ENCODE results near the gene POLR2I. TPM values are rescaled to one million over a fixed set of nuclear protein-coding genes. Genes with fewer than 3 reads are reported as not detected.

Gene POLR2I
- total and polyA plus RNA-seq, 2 experiments from 2014 or later: 94.0 to 413 TPM

DNA sequence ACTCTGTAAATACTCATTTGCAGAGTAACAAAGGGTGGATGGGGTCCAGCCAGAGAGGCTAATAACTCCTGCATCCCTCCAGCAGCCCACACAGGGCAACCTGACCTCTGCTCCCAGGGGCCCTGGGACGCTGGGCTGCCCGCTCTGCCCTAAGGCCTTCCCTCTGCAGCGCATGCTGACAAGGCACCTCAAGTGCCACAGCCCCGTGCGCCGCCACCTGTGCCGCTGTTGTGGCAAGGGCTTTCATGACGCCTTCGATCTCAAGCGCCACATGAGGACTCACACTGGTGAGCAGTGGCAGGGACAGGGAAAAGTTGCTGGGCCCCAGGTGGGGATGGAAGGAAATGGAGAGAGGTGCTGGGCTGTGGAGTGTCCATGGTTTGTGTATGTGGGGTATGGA lies 2.0 kb downstream of the POLR2I start:
- Mint-ChIP-seq H3K9me3 (no peaks in the 10 kb centered on the region; the same call in 2 of the 3 replicates), H3K4me1 (peaks cover 36% of the 10 kb centered on the region), H3K27me3 (ENCODE audit: insufficient read depth, low read depth, poor library complexity) (peaks cover 22% of the 10 kb centered on the region), H3K36me3 (ENCODE audit: low read depth) (peaks cover 40% of the 10 kb centered on the region), H3K4me3 (peak overlapping the region; percentile 99), H3K27ac (no peak overlapping the region)
- H3F3A ChIP-seq (replicated peaks; ENCODE audit: low read depth): peaks cover 26% of the 10 kb centered on the region
- DNase-seq (ENCODE audit: low spot score): no peak
- no peaks in the 10 kb centered on the region; the same call in 1 of the 2 replicates for H3K36me3 ChIP-seq (ENCODE audit: insufficient read depth)
- H3K4me1 ChIP-seq (ENCODE audit: insufficient read depth): peaks cover 20% of the 10 kb centered on the region
- no peak for TF ChIP-seq JUNB (IDR thresholded peaks at IDR 0.05; ENCODE audit: unreplicated experiment)
- no peak for TF ChIP-seq ZNF331 (CRISPR knock-in tag; IDR thresholded peaks at IDR 0.05; ENCODE audit: low read depth)
- TF ChIP-seq, protein P1, sequence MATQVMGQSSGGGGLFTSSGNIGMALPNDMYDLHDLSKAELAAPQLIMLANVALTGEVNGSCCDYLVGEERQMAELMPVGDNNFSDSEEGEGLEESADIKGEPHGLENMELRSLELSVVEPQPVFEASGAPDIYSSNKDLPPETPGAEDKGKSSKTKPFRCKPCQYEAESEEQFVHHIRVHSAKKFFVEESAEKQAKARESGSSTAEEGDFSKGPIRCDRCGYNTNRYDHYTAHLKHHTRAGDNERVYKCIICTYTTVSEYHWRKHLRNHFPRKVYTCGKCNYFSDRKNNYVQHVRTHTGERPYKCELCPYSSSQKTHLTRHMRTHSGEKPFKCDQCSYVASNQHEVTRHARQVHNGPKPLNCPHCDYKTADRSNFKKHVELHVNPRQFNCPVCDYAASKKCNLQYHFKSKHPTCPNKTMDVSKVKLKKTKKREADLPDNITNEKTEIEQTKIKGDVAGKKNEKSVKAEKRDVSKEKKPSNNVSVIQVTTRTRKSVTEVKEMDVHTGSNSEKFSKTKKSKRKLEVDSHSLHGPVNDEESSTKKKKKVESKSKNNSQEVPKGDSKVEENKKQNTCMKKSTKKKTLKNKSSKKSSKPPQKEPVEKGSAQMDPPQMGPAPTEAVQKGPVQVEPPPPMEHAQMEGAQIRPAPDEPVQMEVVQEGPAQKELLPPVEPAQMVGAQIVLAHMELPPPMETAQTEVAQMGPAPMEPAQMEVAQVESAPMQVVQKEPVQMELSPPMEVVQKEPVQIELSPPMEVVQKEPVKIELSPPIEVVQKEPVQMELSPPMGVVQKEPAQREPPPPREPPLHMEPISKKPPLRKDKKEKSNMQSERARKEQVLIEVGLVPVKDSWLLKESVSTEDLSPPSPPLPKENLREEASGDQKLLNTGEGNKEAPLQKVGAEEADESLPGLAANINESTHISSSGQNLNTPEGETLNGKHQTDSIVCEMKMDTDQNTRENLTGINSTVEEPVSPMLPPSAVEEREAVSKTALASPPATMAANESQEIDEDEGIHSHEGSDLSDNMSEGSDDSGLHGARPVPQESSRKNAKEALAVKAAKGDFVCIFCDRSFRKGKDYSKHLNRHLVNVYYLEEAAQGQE (IDR thresholded peaks at IDR 0.05; ENCODE audit: unreplicated experiment): no peak
- TF ChIP-seq, protein P2, sequence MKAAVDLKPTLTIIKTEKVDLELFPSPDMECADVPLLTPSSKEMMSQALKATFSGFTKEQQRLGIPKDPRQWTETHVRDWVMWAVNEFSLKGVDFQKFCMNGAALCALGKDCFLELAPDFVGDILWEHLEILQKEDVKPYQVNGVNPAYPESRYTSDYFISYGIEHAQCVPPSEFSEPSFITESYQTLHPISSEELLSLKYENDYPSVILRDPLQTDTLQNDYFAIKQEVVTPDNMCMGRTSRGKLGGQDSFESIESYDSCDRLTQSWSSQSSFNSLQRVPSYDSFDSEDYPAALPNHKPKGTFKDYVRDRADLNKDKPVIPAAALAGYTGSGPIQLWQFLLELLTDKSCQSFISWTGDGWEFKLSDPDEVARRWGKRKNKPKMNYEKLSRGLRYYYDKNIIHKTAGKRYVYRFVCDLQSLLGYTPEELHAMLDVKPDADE (IDR thresholded peaks at IDR 0.05): no peak
- no peak for TF ChIP-seq POLR2AphosphoS5 (IDR thresholded peaks at IDR 0.05; ENCODE audit: low read depth)
- no peak for TF ChIP-seq ZNF114 (CRISPR knock-in tag; IDR thresholded peaks at IDR 0.05)
- TF ChIP-seq NANOG (IDR thresholded peaks at IDR 0.05; ENCODE audit: borderline replicate concordance): no peak
- no peak for TF ChIP-seq EZH2 (IDR thresholded peaks at IDR 0.05; ENCODE audit: low read depth, unreplicated experiment)
- TF ChIP-seq, protein P3, sequence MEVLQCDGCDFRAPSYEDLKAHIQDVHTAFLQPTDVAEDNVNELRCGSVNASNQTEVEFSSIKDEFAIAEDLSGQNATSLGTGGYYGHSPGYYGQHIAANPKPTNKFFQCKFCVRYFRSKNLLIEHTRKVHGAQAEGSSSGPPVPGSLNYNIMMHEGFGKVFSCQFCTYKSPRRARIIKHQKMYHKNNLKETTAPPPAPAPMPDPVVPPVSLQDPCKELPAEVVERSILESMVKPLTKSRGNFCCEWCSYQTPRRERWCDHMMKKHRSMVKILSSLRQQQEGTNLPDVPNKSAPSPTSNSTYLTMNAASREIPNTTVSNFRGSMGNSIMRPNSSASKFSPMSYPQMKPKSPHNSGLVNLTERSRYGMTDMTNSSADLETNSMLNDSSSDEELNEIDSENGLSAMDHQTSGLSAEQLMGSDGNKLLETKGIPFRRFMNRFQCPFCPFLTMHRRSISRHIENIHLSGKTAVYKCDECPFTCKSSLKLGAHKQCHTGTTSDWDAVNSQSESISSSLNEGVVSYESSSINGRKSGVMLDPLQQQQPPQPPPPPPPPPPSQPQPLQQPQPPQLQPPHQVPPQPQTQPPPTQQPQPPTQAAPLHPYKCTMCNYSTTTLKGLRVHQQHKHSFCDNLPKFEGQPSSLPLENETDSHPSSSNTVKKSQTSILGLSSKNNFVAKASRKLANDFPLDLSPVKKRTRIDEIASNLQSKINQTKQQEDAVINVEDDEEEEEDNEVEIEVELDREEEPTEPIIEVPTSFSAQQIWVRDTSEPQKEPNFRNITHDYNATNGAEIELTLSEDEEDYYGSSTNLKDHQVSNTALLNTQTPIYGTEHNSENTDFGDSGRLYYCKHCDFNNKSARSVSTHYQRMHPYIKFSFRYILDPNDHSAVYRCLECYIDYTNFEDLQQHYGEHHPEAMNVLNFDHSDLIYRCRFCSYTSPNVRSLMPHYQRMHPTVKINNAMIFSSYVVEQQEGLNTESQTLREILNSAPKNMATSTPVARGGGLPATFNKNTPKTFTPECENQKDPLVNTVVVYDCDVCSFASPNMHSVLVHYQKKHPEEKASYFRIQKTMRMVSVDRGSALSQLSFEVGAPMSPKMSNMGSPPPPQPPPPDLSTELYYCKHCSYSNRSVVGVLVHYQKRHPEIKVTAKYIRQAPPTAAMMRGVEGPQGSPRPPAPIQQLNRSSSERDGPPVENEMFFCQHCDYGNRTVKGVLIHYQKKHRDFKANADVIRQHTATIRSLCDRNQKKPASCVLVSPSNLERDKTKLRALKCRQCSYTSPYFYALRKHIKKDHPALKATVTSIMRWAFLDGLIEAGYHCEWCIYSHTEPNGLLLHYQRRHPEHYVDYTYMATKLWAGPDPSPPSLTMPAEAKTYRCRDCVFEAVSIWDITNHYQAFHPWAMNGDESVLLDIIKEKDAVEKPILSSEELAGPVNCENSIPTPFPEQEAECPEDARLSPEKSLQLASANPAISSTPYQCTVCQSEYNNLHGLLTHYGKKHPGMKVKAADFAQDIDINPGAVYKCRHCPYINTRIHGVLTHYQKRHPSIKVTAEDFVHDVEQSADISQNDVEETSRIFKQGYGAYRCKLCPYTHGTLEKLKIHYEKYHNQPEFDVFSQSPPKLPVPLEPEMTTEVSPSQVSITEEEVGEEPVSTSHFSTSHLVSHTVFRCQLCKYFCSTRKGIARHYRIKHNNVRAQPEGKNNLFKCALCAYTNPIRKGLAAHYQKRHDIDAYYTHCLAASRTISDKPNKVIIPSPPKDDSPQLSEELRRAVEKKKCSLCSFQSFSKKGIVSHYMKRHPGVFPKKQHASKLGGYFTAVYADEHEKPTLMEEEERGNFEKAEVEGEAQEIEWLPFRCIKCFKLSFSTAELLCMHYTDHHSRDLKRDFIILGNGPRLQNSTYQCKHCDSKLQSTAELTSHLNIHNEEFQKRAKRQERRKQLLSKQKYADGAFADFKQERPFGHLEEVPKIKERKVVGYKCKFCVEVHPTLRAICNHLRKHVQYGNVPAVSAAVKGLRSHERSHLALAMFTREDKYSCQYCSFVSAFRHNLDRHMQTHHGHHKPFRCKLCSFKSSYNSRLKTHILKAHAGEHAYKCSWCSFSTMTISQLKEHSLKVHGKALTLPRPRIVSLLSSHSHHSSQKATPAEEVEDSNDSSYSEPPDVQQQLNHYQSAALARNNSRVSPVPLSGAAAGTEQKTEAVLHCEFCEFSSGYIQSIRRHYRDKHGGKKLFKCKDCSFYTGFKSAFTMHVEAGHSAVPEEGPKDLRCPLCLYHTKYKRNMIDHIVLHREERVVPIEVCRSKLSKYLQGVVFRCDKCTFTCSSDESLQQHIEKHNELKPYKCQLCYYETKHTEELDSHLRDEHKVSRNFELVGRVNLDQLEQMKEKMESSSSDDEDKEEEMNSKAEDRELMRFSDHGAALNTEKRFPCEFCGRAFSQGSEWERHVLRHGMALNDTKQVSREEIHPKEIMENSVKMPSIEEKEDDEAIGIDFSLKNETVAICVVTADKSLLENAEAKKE (CRISPR knock-in tag; IDR thresholded peaks at IDR 0.05): no peak
- TF ChIP-seq CREB1 (CRISPR knock-in tag; IDR thresholded peaks at IDR 0.05; ENCODE audit: low read depth): no peak
- TF ChIP-seq, protein P4, sequence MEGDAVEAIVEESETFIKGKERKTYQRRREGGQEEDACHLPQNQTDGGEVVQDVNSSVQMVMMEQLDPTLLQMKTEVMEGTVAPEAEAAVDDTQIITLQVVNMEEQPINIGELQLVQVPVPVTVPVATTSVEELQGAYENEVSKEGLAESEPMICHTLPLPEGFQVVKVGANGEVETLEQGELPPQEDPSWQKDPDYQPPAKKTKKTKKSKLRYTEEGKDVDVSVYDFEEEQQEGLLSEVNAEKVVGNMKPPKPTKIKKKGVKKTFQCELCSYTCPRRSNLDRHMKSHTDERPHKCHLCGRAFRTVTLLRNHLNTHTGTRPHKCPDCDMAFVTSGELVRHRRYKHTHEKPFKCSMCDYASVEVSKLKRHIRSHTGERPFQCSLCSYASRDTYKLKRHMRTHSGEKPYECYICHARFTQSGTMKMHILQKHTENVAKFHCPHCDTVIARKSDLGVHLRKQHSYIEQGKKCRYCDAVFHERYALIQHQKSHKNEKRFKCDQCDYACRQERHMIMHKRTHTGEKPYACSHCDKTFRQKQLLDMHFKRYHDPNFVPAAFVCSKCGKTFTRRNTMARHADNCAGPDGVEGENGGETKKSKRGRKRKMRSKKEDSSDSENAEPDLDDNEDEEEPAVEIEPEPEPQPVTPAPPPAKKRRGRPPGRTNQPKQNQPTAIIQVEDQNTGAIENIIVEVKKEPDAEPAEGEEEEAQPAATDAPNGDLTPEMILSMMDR (conservative IDR thresholded peaks at IDR 0.05; ENCODE audit: low read depth in 2 of 2): no peak
- no peak for TF ChIP-seq STAT1 (IDR thresholded peaks at IDR 0.05; ENCODE audit: unreplicated experiment)
- no peak for TF ChIP-seq EZH2phosphoT487 (IDR thresholded peaks at IDR 0.05; ENCODE audit: unreplicated experiment)
- H3K79me2 ChIP-seq (replicated peaks; ENCODE audit: insufficient read depth): peaks cover 22% of the 10 kb centered on the region
- no peak overlapping the region for H3K4me2 ChIP-seq
- no peak overlapping the region for H3K4me3 ChIP-seq
- no peaks in the 10 kb centered on the region for H3K9me2 ChIP-seq (ENCODE audit: insufficient read depth)
- no peak overlapping the region for H2AFZ ChIP-seq
- ATAC-seq: no peak
- no peaks in the 10 kb centered on the region for H3K27me3 ChIP-seq (ENCODE audit: insufficient read depth)
- H4K20me1 ChIP-seq (replicated peaks; ENCODE audit: insufficient read depth): peaks cover 10% of the 10 kb centered on the region; the same call in 1 of the 2 replicates
- H3K27ac ChIP-seq (ENCODE audit: low read depth): no peak overlapping the region
